ENCODE results near the gene RNASET2. TPM values are rescaled to one million over a fixed set of nuclear protein-coding genes. Genes with fewer than 3 reads are reported as not detected.
A peak's percentile ranks its signal among the peaks of the same experiment; 100 is the strongest.

Gene RNASET2
- total and polyA plus RNA-seq, 2 of the 13 experiments (the other 11 are each of a cell fraction or from before 2014, with no cell fraction given): 44.6 to 597 TPM

DNA sequence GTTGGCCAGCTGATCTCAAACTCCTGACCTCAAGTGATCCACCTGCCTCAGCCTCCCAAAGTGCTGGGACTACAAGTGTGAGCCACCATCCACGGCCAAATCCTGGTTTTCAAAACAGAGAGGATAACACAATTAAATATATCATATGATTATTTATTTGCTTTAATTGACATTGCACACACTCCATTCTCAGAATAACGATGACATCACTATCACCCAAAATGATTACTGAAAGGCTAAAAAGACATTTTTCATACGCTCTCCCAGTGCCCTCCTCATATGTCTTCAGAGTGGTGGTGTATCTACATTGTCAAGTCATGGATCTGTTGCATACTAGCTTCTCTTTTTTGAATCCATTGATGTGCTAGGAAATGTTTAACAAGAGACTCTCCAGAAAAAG is 24.4 kb upstream of the RNASET2 start:
- Histone ChIP-seq H3K36me3 (replicated peaks in 1 of 2; ENCODE audit: control insufficient read depth in 1 of 2, insufficient read depth in 2 of 2, low read length in 2 of 2) (peaks cover 5 to 14% of the 10 kb centered on the region in 2 experiments; a peak in 2 of 5 replicates), H3K27ac (ENCODE audit: extremely low read length, insufficient read depth, low read length) (no peak overlapping the region), H3K9me3 (ENCODE audit: low read length) (no peaks in the 10 kb centered on the region), H3K4me3 (replicated peaks in 1 of 3; ENCODE audit: insufficient read depth in 1 of 3, low read depth in 2 of 3, low read length in 3 of 3) (no peak overlapping the region), H3K27me3 (ENCODE audit: control insufficient read depth in 1 of 2, insufficient read depth in 2 of 2, low read length in 2 of 2) (no peaks in the 10 kb centered on the region), H3K79me2 (ENCODE audit: insufficient read depth, low read length) (peaks cover 3% of the 10 kb centered on the region), H4K20me1 (ENCODE audit: insufficient read depth, low read length) (no peaks in the 10 kb centered on the region), H3K9ac (ENCODE audit: insufficient read depth, low read depth, low read length) (no peak overlapping the region), H3K4me2 (ENCODE audit: low read depth, low read length) (no peak overlapping the region), H3K4me1 (ENCODE audit: insufficient read depth, low read length) (no peaks in the 10 kb centered on the region), H2AFZ (ENCODE audit: low read length) (no peak overlapping the region)
- ChIA-PET CTCF (ENCODE audit: low intra/inter-chr PET ratio, low total read pairs) (no interaction called here), POLR2A (no interaction called here)
- intact Hi-C loops (cut with micrococcal nuclease; ENCODE audit: unreplicated experiment) (no loop called here), in situ Hi-C loops (cut with HindIII; ENCODE audit: extremely low pct_ligation_motif_present, low pct_unique_long_range_greater_than_20kb) (no loop called here)
- no TSS peak for BruUV-seq (replicated peaks)
- ATAC-seq: no peak
- no peak for DNase-seq (ENCODE audit: low spot score)
- 96% methylated on average over 3 of the region's 3 CpGs for WGBS (ENCODE audit: low lambda C conversion rate)
- no peak for FAIRE-seq
- TF ChIP-seq ZNF256 (CRISPR knock-in tag; conservative IDR thresholded peaks at IDR 0.05) (no peak), FOXM1 (CRISPR knock-in tag; IDR thresholded peaks at IDR 0.05) (no peak), SMAD1 (CRISPR knock-in tag; IDR thresholded peaks at IDR 0.05; ENCODE audit: borderline replicate concordance, low read depth) (no peak), YEATS4 (CRISPR knock-in tag; IDR thresholded peaks at IDR 0.05; ENCODE audit: borderline replicate concordance) (no peak), ZNF577 (CRISPR knock-in tag; IDR thresholded peaks at IDR 0.05; ENCODE audit: borderline replicate concordance, low read depth) (no peak), TFAP4 (IDR thresholded peaks at IDR 0.05; ENCODE audit: borderline replicate concordance, low read depth) (no peak), CREB1 (IDR thresholded peaks at IDR 0.05) (peak; percentile 57; the same call in 1 of the 2 replicates), CREB1 (CRISPR knock-in tag; IDR thresholded peaks at IDR 0.05) (no peak), ATF7 (IDR thresholded peaks at IDR 0.05) (peak; percentile 93), ATF7 (CRISPR knock-in tag; IDR thresholded peaks at IDR 0.05) (no peak), ZBTB33 (CRISPR knock-in tag; IDR thresholded peaks at IDR 0.05) (no peak)

Measured in HepG2 (cell line).